ENCODE measurements around the gene DGKH. TPM values are rescaled to one million over a fixed set of nuclear protein-coding genes. Genes with fewer than 3 reads are reported as not detected.

The DGKH gene
- total and polyA plus RNA-seq, 10 of the 15 experiments (the other 5 are each of a cell fraction or from before 2014, with no cell fraction given): 1.3 to 15.2 (median 7.3) TPM

DNA sequence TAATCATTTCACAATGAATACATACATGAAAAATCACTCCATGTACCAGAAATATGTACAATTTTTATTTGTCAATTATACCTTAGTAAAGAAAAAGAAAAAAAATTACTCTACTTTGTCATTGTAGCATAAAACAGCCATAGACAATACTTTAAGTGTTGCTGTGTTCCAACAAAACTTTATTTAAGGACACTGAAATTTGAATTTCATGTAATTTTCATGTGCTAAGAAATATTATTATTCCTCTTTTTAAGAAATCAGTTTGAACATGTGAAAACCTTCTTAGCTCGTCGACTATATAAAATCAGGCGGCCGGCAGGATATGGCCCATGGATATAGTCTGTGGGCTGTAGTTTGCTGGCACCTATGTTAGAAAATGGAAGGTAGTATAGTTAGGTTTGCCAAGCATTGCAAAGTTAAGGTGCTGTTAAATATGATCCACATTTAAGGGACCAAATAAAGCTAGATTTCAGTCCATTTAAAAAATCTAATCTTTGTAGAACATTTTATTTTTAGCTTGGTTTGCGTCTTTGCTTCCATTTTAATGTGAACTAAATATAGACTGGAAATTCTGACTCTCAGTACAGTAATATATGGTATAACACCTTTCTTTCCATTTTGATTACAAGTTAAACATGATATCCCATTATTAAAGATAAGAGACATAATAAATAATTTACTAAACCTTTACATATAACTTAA is 6.5 kb downstream of the DGKH start:
- no peaks in the 10 kb centered on the region for H3K36me3 ChIP-seq (ENCODE audit: control insufficient read depth in 2 of 2, insufficient read depth in 2 of 2, low read length in 1 of 2)
- peaks cover 5% of the 10 kb centered on the region; the same call in 1 of the 2 replicates for H3K4me1 ChIP-seq (ENCODE audit: control insufficient read depth, insufficient read depth, low read length)
- in situ Hi-C loops (cut with MboI): no loop called here
- RAD21 ChIA-PET (ENCODE audit: unreplicated experiment): interaction anchor here (0.5 to 2.7 kb wide), 9 partner anchors 9 to 386 kb away, joined by 3 to 12 read pairs (median 3); partner anchors contain the start of gene AKAP11
- H3K79me2 ChIP-seq (ENCODE audit: control insufficient read depth, insufficient read depth, low read length): peaks cover 21% of the 10 kb centered on the region
- no peak overlapping the region for H3K9ac ChIP-seq (ENCODE audit: control insufficient read depth, insufficient read depth, low read length)
- H4K20me1 ChIP-seq (ENCODE audit: control insufficient read depth, insufficient read depth): no peaks in the 10 kb centered on the region
- peak; percentile 54 for ATAC-seq
- CTCF ChIA-PET: interaction anchor here (0.6 to 2.0 kb wide), 5 partner anchors 9 to 364 kb away, joined by 3 to 7 read pairs (median 4); no protein-coding TSS in a partner anchor
- no peak for DNase-seq (ENCODE audit: low read depth, low spot score)
- H3K27me3 ChIP-seq (replicated peaks in 1 of 2; ENCODE audit: control insufficient read depth in 2 of 2, insufficient read depth in 2 of 2, low read length in 1 of 2): no peaks in the 10 kb centered on the region
- intact Hi-C loops (cut with micrococcal nuclease; ENCODE audit: unreplicated experiment): no loop called here
- SMC1A ChIA-PET (ENCODE audit: uncharacterized antibody, unreplicated experiment): interaction anchor here (0.7 to 3.1 kb wide), 9 partner anchors 12 to 386 kb away, joined by 3 to 19 read pairs (median 5); no protein-coding TSS in a partner anchor
- H2AFZ ChIP-seq (ENCODE audit: control insufficient read depth, low read depth, low read length): no peak overlapping the region
- no peak overlapping the region for H3K4me3 ChIP-seq
- peaks cover 2% of the 10 kb centered on the region; the same call in 1 of the 3 replicates for H3K9me3 ChIP-seq (replicated peaks; ENCODE audit: control insufficient read depth, insufficient read depth, low read length)
- WGBS (ENCODE audit: insufficient coverage, insufficient replicate concordance, low lambda C conversion rate, missing lambda C conversion rate): 92% methylated on average over 5 of the region's 5 CpGs
- H3K4me2 ChIP-seq (ENCODE audit: control insufficient read depth, insufficient read depth): peak overlapping the region; percentile 23; the same call in 1 of the 2 replicates
- POLR2A ChIA-PET: interaction anchor here (1.2 kb wide), 1 partner anchor 139 kb away, joined by 3 read pairs; no protein-coding TSS in a partner anchor
- H3K27ac ChIP-seq (ENCODE audit: control insufficient read depth, insufficient read depth): no peak overlapping the region
- BruUV-seq (replicated peaks): no TSS peak
- FAIRE-seq: no peak
- TF ChIP-seq GATAD2B (conservative IDR thresholded peaks at IDR 0.05; ENCODE audit: low read depth) (no peak), ZNF24 (IDR thresholded peaks at IDR 0.05) (no peak), ZBED1 (IDR thresholded peaks at IDR 0.05; ENCODE audit: borderline replicate concordance) (no peak), ZZZ3 (IDR thresholded peaks at IDR 0.05; ENCODE audit: control insufficient read depth, insufficient read length, low read depth) (no peak), SMAD1 (IDR thresholded peaks at IDR 0.05; ENCODE audit: low read depth, partially characterized antibody) (no peak), CHD1 (IDR thresholded peaks at IDR 0.05; ENCODE audit: low read depth, low read length) (no peak), LARP7 (IDR thresholded peaks at IDR 0.05) (no peak), KAT2A (conservative IDR thresholded peaks at IDR 0.05; ENCODE audit: control insufficient read depth, low read depth, low read length) (no peak), JUNB (IDR thresholded peaks at IDR 0.05) (0 out of 2 replicates have a peak, but pooled peaks have one; percentile 5), NBN (IDR thresholded peaks at IDR 0.05) (no peak), MXI1 (IDR thresholded peaks at IDR 0.05; ENCODE audit: low read depth, low read length) (no peak), ATF7 (IDR thresholded peaks at IDR 0.05; ENCODE audit: low read depth) (peak; percentile 51), ESRRA (IDR thresholded peaks at IDR 0.05; ENCODE audit: low read length) (no peak), MEF2B (IDR thresholded peaks at IDR 0.05; ENCODE audit: partially characterized antibody, poor library complexity, severe bottlenecking) (peak; percentile 43), TAF1 (IDR thresholded peaks at IDR 0.05; ENCODE audit: borderline replicate concordance, low read depth, low read length) (no peak)
- TF ChIP-seq, protein P1, sequence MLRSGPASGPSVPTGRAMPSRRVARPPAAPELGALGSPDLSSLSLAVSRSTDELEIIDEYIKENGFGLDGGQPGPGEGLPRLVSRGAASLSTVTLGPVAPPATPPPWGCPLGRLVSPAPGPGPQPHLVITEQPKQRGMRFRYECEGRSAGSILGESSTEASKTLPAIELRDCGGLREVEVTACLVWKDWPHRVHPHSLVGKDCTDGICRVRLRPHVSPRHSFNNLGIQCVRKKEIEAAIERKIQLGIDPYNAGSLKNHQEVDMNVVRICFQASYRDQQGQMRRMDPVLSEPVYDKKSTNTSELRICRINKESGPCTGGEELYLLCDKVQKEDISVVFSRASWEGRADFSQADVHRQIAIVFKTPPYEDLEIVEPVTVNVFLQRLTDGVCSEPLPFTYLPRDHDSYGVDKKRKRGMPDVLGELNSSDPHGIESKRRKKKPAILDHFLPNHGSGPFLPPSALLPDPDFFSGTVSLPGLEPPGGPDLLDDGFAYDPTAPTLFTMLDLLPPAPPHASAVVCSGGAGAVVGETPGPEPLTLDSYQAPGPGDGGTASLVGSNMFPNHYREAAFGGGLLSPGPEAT (IDR thresholded peaks at IDR 0.05; ENCODE audit: low read depth): no peak
- TF ChIP-seq, protein P2, sequence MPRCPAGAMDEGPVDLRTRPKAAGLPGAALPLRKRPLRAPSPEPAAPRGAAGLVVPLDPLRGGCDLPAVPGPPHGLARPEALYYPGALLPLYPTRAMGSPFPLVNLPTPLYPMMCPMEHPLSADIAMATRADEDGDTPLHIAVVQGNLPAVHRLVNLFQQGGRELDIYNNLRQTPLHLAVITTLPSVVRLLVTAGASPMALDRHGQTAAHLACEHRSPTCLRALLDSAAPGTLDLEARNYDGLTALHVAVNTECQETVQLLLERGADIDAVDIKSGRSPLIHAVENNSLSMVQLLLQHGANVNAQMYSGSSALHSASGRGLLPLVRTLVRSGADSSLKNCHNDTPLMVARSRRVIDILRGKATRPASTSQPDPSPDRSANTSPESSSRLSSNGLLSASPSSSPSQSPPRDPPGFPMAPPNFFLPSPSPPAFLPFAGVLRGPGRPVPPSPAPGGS (IDR thresholded peaks at IDR 0.05; ENCODE audit: borderline replicate concordance, insufficient read depth, low read depth, low read length, poor library complexity, severe bottlenecking): no peak
- TF ChIP-seq, protein P3, sequence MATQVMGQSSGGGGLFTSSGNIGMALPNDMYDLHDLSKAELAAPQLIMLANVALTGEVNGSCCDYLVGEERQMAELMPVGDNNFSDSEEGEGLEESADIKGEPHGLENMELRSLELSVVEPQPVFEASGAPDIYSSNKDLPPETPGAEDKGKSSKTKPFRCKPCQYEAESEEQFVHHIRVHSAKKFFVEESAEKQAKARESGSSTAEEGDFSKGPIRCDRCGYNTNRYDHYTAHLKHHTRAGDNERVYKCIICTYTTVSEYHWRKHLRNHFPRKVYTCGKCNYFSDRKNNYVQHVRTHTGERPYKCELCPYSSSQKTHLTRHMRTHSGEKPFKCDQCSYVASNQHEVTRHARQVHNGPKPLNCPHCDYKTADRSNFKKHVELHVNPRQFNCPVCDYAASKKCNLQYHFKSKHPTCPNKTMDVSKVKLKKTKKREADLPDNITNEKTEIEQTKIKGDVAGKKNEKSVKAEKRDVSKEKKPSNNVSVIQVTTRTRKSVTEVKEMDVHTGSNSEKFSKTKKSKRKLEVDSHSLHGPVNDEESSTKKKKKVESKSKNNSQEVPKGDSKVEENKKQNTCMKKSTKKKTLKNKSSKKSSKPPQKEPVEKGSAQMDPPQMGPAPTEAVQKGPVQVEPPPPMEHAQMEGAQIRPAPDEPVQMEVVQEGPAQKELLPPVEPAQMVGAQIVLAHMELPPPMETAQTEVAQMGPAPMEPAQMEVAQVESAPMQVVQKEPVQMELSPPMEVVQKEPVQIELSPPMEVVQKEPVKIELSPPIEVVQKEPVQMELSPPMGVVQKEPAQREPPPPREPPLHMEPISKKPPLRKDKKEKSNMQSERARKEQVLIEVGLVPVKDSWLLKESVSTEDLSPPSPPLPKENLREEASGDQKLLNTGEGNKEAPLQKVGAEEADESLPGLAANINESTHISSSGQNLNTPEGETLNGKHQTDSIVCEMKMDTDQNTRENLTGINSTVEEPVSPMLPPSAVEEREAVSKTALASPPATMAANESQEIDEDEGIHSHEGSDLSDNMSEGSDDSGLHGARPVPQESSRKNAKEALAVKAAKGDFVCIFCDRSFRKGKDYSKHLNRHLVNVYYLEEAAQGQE (IDR thresholded peaks at IDR 0.05; ENCODE audit: low read depth, low read length): no peak
